Measurements from ENCODE around the gene OR4K2. TPM values are rescaled to one million over a fixed set of nuclear protein-coding genes. Genes with fewer than 3 reads are reported as not detected.
"Not testable (repeated sequence)": the region's sequence is repeated elsewhere in the genome, so short reads cannot be mapped to it uniquely, and the experiment has no call there.

OR4K2 gene
- total RNA-seq, 1 experiment from 2014 or later, result not detected

DNA sequence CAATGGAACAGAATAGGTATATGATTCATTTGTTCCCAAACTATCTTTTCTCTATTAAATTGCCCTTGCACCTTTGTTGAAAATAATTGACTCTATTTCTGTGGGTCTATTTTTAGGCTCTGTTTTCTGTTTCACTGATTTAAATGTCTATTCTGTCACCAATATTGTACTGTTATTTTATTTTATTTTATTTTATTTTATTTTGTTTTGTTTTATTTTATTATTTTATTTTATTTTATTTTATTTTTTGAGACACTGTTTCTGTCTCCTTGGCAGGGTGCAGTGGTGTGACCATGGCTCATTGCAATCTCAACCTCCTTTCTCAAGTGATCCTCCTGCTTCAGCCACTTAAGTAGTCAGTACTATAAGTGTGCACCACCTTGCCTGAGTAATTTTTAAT is 36.5 kb upstream of the OR4K2 start:
- H3K4me3 ChIP-seq, result no peak overlapping the region
- no peak overlapping the region for H3K4me2 ChIP-seq
- DNase-seq, result no peak
- no peak overlapping the region for H3K27ac ChIP-seq
- no peaks in the 10 kb centered on the region for H3F3A ChIP-seq (ENCODE audit: insufficient read depth, low read depth)
- no peaks in the 10 kb centered on the region for H3K27me3 ChIP-seq (ENCODE audit: insufficient read depth, low read depth)
- no TSS peak for BruUV-seq (replicated peaks)
- no peaks in the 10 kb centered on the region for H4K20me1 ChIP-seq (ENCODE audit: insufficient read depth)
- no peaks in the 10 kb centered on the region for H3K4me1 ChIP-seq (replicated peaks; ENCODE audit: insufficient read depth)
- H3K9me3 ChIP-seq (ENCODE audit: insufficient read depth, low read depth), result no peaks in the 10 kb centered on the region
- no peaks in the 10 kb centered on the region for H3K36me3 ChIP-seq (ENCODE audit: low read depth)
- no peaks in the 10 kb centered on the region for H3K9me2 ChIP-seq (ENCODE audit: insufficient read depth)
- CTCF ChIA-PET, result no interaction called here
- no peaks in the 10 kb centered on the region for H3K79me2 ChIP-seq (ENCODE audit: low read depth)
- H2AFZ ChIP-seq, result no peak overlapping the region
- intact Hi-C loops (cut with micrococcal nuclease; ENCODE audit: unreplicated experiment), result no loop called here
- no peak for TF ChIP-seq EZH2 (IDR thresholded peaks at IDR 0.05; ENCODE audit: low read depth)
- TF ChIP-seq, protein P1, sequence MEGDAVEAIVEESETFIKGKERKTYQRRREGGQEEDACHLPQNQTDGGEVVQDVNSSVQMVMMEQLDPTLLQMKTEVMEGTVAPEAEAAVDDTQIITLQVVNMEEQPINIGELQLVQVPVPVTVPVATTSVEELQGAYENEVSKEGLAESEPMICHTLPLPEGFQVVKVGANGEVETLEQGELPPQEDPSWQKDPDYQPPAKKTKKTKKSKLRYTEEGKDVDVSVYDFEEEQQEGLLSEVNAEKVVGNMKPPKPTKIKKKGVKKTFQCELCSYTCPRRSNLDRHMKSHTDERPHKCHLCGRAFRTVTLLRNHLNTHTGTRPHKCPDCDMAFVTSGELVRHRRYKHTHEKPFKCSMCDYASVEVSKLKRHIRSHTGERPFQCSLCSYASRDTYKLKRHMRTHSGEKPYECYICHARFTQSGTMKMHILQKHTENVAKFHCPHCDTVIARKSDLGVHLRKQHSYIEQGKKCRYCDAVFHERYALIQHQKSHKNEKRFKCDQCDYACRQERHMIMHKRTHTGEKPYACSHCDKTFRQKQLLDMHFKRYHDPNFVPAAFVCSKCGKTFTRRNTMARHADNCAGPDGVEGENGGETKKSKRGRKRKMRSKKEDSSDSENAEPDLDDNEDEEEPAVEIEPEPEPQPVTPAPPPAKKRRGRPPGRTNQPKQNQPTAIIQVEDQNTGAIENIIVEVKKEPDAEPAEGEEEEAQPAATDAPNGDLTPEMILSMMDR (conservative IDR thresholded peaks at IDR 0.05), result no peak
- POLR2A ChIA-PET (ENCODE audit: unreplicated experiment), result no interaction called here

DNA sequence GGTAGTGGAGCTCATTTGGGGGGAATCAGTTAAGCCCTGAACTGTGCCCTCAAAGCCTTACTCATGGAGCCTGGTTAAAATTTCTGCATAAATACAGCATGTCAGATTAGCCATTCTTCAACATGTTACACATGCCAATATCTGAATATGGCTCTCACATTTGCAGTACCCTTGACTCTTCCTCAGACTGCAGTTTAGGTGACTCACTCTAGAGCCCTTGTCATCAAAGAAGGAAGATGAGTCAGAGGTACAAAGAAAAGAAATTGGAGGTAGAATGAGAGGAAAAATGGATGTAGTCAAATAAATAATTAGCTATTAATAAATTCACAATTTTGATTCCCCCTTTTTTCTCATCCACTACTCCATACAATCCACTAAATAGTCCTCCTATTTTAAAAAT is 23.6 kb upstream of the OR4K2 start:
- Histone ChIP-seq H3K9me3 (ENCODE audit: insufficient read depth, low read depth) (no peaks in the 10 kb centered on the region), H3F3A (ENCODE audit: insufficient read depth, low read depth) (no peaks in the 10 kb centered on the region), H2AFZ (no peak overlapping the region), H3K4me3 (no peak overlapping the region), H3K4me1 (replicated peaks; ENCODE audit: insufficient read depth) (no peaks in the 10 kb centered on the region), H3K27ac (no peak overlapping the region), H3K36me3 (ENCODE audit: low read depth) (no peaks in the 10 kb centered on the region), H3K27me3 (ENCODE audit: insufficient read depth, low read depth) (no peaks in the 10 kb centered on the region), H3K79me2 (ENCODE audit: low read depth) (no peaks in the 10 kb centered on the region), H3K9me2 (ENCODE audit: insufficient read depth) (no peaks in the 10 kb centered on the region), H3K4me2 (no peak overlapping the region), H4K20me1 (ENCODE audit: insufficient read depth) (no peaks in the 10 kb centered on the region)
- POLR2A ChIA-PET (ENCODE audit: unreplicated experiment), result no interaction called here
- intact Hi-C loops (cut with micrococcal nuclease; ENCODE audit: unreplicated experiment), result no loop called here
- CTCF ChIA-PET, result no interaction called here
- no peak for TF ChIP-seq EZH2 (IDR thresholded peaks at IDR 0.05; ENCODE audit: low read depth)
- TF ChIP-seq, protein P1 (conservative IDR thresholded peaks at IDR 0.05), result no peak
- BruUV-seq (replicated peaks), result no TSS peak
- DNase-seq, result no peak

DNA sequence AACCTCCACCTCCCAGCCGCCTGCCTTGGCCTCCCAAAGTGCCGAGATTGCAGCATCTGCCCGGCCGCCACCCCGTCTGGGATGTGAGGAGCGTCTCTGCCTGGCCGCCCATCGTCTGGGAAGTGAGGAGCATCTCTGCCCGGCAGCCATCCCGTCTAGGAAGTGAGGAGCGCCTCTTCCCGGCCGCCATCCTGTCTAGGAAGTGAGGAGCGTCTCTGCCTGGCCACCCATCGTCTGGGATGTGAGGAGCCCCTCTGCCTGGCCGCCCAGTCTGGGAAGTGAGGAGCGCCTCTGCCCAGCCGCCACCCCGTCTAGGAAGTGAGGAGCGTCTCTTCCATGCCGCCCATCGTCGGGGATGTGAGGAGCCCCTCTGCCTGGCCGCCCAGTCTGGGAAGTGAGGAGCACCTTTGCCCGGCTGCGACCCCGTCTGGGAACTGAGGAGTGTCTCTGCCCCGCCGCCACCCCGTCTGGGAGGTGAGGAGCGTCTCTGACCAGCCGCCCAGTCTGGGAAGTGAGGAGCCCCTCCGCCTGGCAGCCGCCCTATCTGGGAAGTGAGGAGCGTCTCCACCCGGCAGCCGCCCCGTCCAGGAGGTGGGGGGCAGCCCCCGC is 8.8 kb upstream of the OR4K2 start:
- POLR2A ChIA-PET (ENCODE audit: unreplicated experiment); H3K9me3 ChIP-seq (ENCODE audit: insufficient read depth, low read depth); H3K9me2 ChIP-seq (ENCODE audit: insufficient read depth); H3F3A ChIP-seq (ENCODE audit: insufficient read depth, low read depth); H3K4me3 ChIP-seq; intact Hi-C loops (cut with micrococcal nuclease; ENCODE audit: unreplicated experiment); H3K79me2 ChIP-seq (ENCODE audit: low read depth); BruUV-seq (replicated peaks); DNase-seq; H3K27ac ChIP-seq; H3K4me1 ChIP-seq (replicated peaks; ENCODE audit: insufficient read depth); H2AFZ ChIP-seq; H3K4me2 ChIP-seq; H3K27me3 ChIP-seq (ENCODE audit: insufficient read depth, low read depth); H4K20me1 ChIP-seq (ENCODE audit: insufficient read depth); CTCF ChIA-PET; H3K36me3 ChIP-seq (ENCODE audit: low read depth): not testable (repeated sequence)

DNA sequence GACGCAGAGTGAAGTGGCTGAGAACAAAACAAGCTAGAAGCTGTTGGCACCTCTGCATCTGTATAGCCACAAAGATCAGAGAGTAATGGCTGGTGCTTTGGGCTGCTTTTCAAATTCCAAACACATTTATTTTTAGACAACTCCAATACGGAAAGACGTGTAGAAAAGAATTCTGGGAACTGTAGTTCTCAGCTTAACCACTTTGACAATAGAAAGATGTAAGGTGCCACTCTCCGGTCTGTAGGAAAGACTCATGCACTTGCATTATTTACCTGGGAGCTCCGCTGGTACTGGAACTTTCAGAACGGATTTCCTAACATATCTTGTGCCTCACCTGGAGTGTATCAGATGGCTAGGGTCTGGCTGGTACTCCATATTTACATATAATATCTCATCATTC is 1.8 kb upstream of the OR4K2 start:
- CTCF ChIA-PET, result no interaction called here
- H3K27ac ChIP-seq, result no peak overlapping the region
- DNase-seq, result no peak
- H3K9me2 ChIP-seq (ENCODE audit: insufficient read depth), result no peaks in the 10 kb centered on the region
- no peaks in the 10 kb centered on the region for H4K20me1 ChIP-seq (ENCODE audit: insufficient read depth)
- BruUV-seq (replicated peaks), result no TSS peak
- H3K4me2 ChIP-seq, result no peak overlapping the region
- no peaks in the 10 kb centered on the region for H3K4me1 ChIP-seq (replicated peaks; ENCODE audit: insufficient read depth)
- H3K4me3 ChIP-seq, result no peak overlapping the region
- TF ChIP-seq, protein P1 (conservative IDR thresholded peaks at IDR 0.05), result no peak
- TF ChIP-seq EZH2 (IDR thresholded peaks at IDR 0.05; ENCODE audit: low read depth), result no peak
- no peaks in the 10 kb centered on the region for H3K36me3 ChIP-seq (ENCODE audit: low read depth)
- H3K9me3 ChIP-seq (ENCODE audit: insufficient read depth, low read depth), result no peaks in the 10 kb centered on the region
- H3K27me3 ChIP-seq (ENCODE audit: insufficient read depth, low read depth), result no peaks in the 10 kb centered on the region
- no peak overlapping the region for H2AFZ ChIP-seq
- H3K79me2 ChIP-seq (ENCODE audit: low read depth), result no peaks in the 10 kb centered on the region
- H3F3A ChIP-seq (ENCODE audit: insufficient read depth, low read depth), result no peaks in the 10 kb centered on the region
- intact Hi-C loops (cut with micrococcal nuclease; ENCODE audit: unreplicated experiment), result no loop called here
- POLR2A ChIA-PET (ENCODE audit: unreplicated experiment), result no interaction called here
